Activated T-cell treated with anti-CD3 and anti-CD28 coated beads, Interleukin-2, amount 50 U/mL, for 1 hour (primary cell): Measurements from ENCODE around the gene IL20RB.

Experiments
- DNase-seq: peaks from one replicate; pipeline ENCODE4 v3.0.0-alpha.2; 2020

The IL20RB gene

GRCh38 chr3:137047240-137047639, 89.5 kb downstream of the IL20RB start:
- no peak for DNase-seq

- DNase-seq, result no peak
Measured at GRCh38 chr3:137050281-137050680, 92.5 kb downstream of the IL20RB start.

- no peak for DNase-seq
Measured at GRCh38 chr3:137052298-137052697, 94.5 kb downstream of the IL20RB start.
